ENCODE measurements around the gene TRIP11.

TRIP11 gene

GRCh38 chr14:91953170-91953985 is 86.5 kb downstream of the TRIP11 start:
- no peak for DNase-seq

DNA sequence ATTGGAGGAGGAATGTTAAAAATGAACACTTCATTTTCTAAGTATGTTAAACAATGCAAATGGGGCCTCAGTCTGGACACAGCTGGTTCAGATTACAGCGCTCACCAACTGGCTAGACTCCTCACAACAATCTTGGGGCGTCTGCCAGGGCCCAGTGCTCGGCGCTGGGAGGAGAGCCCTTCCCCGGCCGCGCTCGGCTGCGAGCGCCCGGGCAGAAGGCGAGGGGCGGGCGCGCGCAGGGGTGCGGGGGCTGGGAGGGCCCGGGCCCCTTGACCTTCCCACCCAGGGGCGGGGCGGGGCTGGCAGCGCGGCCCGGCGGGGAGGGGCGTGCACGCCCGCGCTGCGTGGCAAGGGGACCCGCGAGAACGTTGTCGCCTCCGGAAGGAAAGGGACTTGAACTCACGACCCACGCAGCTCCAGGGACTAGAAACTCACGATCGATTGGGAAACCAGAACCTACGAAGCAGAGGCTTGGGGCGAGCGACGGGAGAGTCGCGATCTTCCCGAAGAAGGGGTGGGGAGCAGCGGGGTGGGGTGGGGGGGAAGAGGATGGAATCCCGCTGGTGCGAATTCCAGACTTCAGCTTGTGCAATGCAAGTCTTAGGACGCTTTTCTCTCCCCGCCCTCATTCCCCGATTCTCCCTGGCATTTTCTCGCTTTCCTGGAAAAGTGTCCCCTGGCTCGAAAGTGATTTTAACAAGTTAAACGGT is 92.2 kb downstream of the TRIP11 start, which contains the start of gene FBLN5:
FBLN5 (minus strand) TSS at position 220 of the 710 bp plus-strand sequence. CDS start 465 bp downstream, outside the sequence.
- DNase-seq = peak; percentile 3 to 34

GRCh38 chr14:91946622-91947474 is 93.0 kb downstream of the TRIP11 start:
- DNase-seq = no peak

GRCh38 chr14:91945751-91946621 is 93.9 kb downstream of the TRIP11 start:
- DNase-seq = no peak

DNA sequence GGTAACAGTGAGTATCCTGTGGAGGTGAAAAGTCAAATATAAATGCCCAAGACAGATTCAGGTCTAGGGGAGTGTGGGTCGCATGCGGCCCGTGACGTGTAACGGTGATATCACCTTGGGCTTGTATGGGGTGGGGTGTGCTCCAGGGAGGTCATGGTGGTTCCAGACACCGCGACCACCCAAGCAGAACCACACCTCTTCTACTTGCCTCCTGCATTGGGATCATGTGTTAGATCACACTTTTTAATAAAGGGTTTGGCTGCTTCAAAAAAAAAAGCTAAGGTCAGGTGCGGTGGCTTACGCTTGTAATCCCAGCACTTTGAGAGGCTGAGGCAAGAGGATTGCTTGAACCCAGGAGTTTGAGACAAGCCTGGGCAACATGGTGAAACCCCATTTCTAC is 96.9 kb downstream of the TRIP11 start:
- DNase-seq = no peak

DNA sequence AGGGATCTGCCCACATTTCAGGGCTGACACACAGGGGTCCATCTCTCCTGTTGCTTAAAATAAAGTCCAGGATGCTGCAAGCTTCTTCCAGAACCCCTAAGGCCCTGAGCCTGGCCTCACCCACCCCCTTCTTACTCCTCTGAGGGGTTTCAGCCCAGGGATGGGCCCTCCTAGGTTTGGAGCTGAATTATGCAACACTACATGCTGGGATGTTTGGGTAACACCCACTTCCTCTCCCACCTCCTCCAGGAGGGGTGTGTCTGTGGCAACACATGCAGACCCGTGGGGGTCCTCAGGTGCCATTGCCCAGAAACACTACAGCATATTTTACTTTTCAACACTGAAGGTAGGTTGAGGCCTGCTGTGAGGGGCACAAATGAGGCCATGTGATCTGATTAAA is 97.7 kb downstream of the TRIP11 start:
- DNase-seq = no peak

GRCh38 chr14:91940209-91940608 is 99.7 kb downstream of the TRIP11 start:
- DNase-seq = no peak

GRCh38 chr14:91935586-91935985 is 104.3 kb downstream of the TRIP11 start:
- DNase-seq = no peak

GRCh38 chr14:91934554-91935285 is 105.1 kb downstream of the TRIP11 start:
- no peak for DNase-seq

- no peak for DNase-seq
These were observed 108.3 kb downstream of the TRIP11 start for GRCh38 chr14:91931478-91932088.

- DNase-seq = no peak
These were observed 110.2 kb downstream of the TRIP11 start for GRCh38 chr14:91929700-91930099.

DNA sequence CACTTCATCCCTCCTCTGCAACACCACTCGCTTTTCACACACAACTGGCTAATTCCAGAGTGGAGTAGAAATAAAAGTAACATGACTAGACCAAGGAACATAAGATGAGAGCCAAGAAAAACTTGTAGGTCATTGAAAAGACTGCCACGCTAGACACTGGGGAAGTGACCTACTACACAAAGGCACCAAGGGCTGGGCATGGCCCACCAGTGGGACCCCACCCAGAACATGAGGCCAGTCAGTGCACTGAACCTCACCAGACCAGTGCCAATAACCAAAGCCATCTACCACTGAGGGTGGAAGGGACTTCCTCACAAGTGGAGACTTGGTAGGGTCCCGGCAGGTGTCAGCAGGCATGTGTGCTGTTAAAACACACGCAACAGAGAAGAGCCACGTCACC is 112.1 kb downstream of the TRIP11 start:
- DNase-seq = no peak

DNA sequence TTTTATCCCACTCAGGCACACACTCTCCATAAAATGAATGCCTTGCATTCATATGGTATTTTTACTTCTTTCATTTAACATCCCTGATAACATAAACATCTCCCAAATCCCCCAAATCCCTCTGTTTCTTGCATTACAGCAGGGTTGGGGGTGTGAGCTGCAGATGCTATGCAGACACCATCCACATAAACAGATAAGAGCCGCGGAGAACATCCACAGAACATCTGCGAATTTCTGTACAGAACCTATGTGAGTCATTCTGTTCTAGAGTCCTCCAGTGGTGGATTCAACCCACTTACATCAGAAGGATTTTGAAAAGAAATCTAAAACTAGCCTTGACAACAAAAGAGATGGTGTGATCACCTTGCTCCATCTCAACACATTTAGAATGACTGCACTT is 112.7 kb downstream of the TRIP11 start:
- DNase-seq = no peak

- DNase-seq = no peak
These were observed 113.5 kb downstream of the TRIP11 start for GRCh38 chr14:91926131-91926890.

- DNase-seq = no peak
These were observed 114.1 kb downstream of the TRIP11 start for GRCh38 chr14:91925727-91926121.

- no peak for DNase-seq
These were observed 114.7 kb downstream of the TRIP11 start for GRCh38 chr14:91925001-91925726.

GRCh38 chr14:91920526-91920925 is 119.3 kb downstream of the TRIP11 start:
- DNase-seq = no peak

DNA sequence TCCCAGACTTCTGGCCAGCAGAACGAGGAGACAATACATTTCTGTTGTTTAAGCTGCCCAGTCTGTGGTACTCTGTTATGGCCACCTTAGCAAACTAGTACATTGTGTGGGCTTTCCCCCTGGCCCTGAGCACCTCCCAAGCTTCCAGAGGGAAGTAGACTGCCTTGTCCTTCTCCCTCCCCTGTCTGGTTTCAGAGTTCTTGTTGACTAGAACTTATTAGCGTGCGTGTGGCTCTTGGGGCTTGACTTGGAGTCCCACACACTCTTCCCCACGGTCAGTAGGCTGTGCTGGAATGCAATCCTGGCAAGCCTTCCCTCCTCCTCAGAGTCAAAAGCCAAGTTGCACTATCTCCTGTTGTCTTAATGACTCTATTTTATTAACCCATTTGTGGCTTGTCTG is 120.0 kb downstream of the TRIP11 start:
- no peak for DNase-seq

DNA sequence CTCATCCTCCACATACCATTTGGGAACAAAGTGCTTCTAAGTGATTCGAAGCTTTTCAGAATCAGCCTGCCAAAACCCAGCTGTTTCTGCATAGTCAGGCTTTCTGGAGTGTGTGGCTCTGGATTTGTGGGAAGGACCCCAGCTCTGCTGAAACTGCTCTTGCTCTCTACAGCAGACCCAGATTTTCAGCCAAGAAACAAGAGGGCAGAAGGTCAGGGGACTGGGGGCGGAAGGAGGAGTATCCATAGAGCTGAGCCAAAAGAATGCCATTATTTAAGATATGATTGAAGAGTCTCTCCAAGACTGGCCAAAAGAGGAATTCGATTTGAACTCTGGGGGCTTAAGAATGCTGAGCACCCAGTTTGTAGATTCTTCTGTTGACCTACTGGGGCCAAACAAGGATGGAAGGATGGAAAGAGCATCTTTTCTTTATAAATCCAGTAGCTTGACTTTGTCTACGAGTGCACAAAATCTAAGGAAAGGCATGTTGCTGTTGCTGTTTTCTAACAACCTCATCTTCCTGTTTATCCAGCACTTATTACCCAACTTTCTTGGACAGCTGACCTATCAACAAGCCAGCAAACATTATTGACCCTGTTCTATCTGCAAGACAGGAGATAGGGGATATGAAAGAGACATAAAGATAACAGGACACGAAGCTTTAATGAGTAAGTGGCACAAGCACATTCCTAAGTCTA is 121.5 kb downstream of the TRIP11 start:
- DNase-seq = no peak

Measured in CD4-positive, alpha-beta T cell treated with Interferon alpha-2 for 1 hour (primary cell).